Mesothelial cell of epicardium (in vitro differentiated cells): ENCODE data around the gene TAF9B. TPM values are rescaled to one million over a fixed set of nuclear protein-coding genes. Genes with fewer than 3 reads are reported as not detected.

Source experiments
- DNase-seq, 2 experiments: peaks; one replicate each; pipeline ENCODE4 v3.0.0; 2021; ENCODE audit warnings: low spot score in 2 of 2; ENCODE audit not compliant: unreplicated experiment in 2 of 2
- H3K27ac Mint-ChIP-seq: 2 replicates; pipeline ENCODE4 v1.8.0; 2021; ENCODE audit warnings: mixed read lengths
- H3K27me3 Mint-ChIP-seq: 2 replicates; pipeline ENCODE4 v1.8.0; 2021; ENCODE audit warnings: low read depth, mixed read lengths
- H3K36me3 Mint-ChIP-seq: 2 replicates; pipeline ENCODE4 v1.8.0; 2021; ENCODE audit warnings: mixed read lengths
- H3K4me1 Mint-ChIP-seq: 2 replicates; pipeline ENCODE4 v1.8.0; 2021; ENCODE audit warnings: mixed read lengths
- H3K4me3 Mint-ChIP-seq: 2 replicates; pipeline ENCODE4 v1.8.0; 2021; ENCODE audit warnings: mild to moderate bottlenecking, moderate library complexity, mixed read lengths
- H3K9me3 Mint-ChIP-seq: 2 replicates; pipeline ENCODE4 v1.8.0; 2021; ENCODE audit warnings: mixed read lengths
- total RNA-seq: library from RNA; stranded (reverse); gene quantifications from 3 replicates; pipeline ENCODE4 v1.2.1, GENCODE V29; 2021
- TF ChIP-seq, protein P1 (sequence below): fragments of 200-600 bp; sonication (generic); IDR thresholded peaks from one replicate; pipeline ENCODE4 v1.5.0; 2021; ENCODE audit warnings: antibody characterized with exemption; ENCODE audit not compliant: unreplicated experiment

TAF9B gene
- total RNA-seq, 1 donor from 2014 or later = 14.6 TPM

DNA sequence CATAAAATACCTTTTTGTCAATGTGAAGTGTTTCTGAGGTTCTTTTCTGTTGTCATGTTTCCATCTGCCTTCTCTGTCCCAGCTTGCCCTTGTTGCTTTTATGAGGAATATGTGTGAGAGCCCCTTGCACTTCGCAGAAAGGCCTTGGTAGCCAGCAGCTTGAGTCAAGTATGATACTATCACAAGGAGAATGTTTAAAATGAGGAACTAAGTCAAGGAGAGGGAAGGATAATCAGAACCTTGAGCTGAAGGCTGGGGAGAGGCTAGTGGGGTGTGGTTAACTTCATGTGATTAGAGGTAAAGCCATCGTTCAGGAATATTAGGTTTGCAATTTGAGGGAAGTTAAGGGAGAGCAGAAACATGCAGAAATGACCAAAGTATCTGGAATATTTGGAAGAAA, 22.7 kb downstream of the TAF9B start:
- TF ChIP-seq, protein P1, sequence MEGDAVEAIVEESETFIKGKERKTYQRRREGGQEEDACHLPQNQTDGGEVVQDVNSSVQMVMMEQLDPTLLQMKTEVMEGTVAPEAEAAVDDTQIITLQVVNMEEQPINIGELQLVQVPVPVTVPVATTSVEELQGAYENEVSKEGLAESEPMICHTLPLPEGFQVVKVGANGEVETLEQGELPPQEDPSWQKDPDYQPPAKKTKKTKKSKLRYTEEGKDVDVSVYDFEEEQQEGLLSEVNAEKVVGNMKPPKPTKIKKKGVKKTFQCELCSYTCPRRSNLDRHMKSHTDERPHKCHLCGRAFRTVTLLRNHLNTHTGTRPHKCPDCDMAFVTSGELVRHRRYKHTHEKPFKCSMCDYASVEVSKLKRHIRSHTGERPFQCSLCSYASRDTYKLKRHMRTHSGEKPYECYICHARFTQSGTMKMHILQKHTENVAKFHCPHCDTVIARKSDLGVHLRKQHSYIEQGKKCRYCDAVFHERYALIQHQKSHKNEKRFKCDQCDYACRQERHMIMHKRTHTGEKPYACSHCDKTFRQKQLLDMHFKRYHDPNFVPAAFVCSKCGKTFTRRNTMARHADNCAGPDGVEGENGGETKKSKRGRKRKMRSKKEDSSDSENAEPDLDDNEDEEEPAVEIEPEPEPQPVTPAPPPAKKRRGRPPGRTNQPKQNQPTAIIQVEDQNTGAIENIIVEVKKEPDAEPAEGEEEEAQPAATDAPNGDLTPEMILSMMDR = no peak
- DNase-seq = no peak
- Mint-ChIP-seq H3K27me3 (no peaks in the 10 kb centered on the region), H3K4me3 (no peak overlapping the region), H3K9me3 (peaks cover 6% of the 10 kb centered on the region), H3K4me1 (no peaks in the 10 kb centered on the region), H3K36me3 (peaks cover 24% of the 10 kb centered on the region), H3K27ac (no peak overlapping the region)

DNA sequence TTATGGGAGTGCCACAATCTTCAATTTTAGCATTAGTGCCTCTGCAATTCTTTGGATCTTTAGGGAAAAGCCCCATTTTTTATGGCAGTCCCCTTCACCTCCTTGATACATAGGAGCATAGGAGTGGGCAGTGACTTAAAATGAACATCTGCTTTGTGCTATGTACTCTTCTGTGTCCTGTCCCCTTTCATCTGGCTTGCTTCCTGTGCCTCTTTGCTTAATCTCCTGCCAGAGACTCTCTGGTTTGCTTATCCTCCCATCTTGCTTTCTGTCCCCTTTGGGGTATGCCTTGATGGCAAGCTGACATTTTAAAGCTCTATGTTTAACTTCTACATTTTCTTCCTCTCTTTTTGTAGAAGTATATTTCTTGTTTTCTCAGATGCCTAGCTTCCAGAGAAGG, 23.1 kb downstream of the TAF9B start:
- TF ChIP-seq, protein P1 = no peak
- Mint-ChIP-seq H3K9me3 (peaks cover 6% of the 10 kb centered on the region), H3K4me3 (no peak overlapping the region), H3K36me3 (peaks cover 25% of the 10 kb centered on the region), H3K27me3 (no peaks in the 10 kb centered on the region), H3K27ac (no peak overlapping the region), H3K4me1 (no peaks in the 10 kb centered on the region)
- DNase-seq = no peak

DNA sequence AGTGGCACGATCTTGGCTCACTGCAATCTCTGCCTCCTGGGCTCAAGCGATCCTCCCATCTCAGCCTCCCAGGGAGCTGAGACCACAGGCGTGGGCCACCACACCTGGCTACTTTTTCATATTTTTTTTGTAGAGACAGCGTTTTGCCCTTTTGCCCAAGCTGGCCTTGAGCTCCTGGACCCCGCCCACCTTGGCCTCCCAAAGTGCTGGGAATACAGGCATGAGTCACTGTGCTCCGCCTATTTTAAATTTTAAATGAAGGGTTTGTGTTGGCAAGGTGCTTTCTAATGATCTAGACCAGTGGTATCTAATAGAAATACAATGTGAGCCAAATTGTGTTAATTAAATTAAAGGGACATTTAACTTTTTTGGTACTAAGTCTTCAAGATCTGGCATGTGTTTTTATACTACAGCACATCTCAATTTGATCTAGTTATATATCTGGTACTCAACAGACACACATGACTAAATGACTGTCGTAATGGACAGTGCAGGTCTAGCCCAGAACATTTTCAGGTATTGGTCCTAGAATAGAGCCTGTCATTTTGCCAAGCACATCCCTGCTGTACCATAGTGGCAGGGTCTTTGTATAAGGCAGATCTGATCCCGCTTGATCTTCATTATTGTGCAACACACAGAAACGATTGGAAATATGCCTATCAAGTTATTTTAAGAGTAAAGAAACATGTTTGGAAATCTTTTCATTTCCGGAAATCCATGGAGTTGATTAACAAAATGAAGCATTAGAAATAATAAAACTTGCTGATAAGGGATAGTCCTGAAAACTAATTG, 28.1 kb downstream of the TAF9B start:
- H3K9me3 Mint-ChIP-seq = peaks cover 3% of the 10 kb centered on the region
- no peak overlapping the region for H3K27ac Mint-ChIP-seq
- peaks cover 14% of the 10 kb centered on the region for H3K36me3 Mint-ChIP-seq
- no peaks in the 10 kb centered on the region for H3K27me3 Mint-ChIP-seq
- no peak for DNase-seq
- TF ChIP-seq, protein P1 = no peak
- H3K4me3 Mint-ChIP-seq = no peak overlapping the region
- peaks cover 25% of the 10 kb centered on the region for H3K4me1 Mint-ChIP-seq

DNA sequence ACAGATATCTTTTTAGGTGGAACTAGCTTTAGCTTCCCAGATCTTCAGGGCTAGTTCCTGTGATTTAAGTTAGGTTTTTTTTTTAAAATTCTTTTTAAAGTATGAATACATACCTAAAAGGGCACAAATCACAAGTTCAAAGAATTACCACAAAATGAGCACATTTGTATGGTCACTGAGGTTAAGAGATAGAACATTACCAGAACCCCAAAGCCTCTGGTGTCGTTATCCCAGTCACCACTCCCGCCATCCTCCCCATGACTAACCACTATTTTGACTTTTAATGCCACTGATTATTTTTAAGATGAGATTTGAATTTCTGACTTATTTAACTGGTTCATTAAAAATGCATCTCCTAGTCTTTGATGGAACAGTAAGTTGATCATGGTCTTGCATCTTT, 30.0 kb downstream of the TAF9B start:
- TF ChIP-seq, protein P1 = no peak
- Mint-ChIP-seq H3K27me3 (no peaks in the 10 kb centered on the region), H3K9me3 (peaks cover 12% of the 10 kb centered on the region), H3K27ac (no peak overlapping the region), H3K36me3 (peaks cover 10% of the 10 kb centered on the region), H3K4me1 (peaks cover 39% of the 10 kb centered on the region), H3K4me3 (no peak overlapping the region)
- DNase-seq = no peak

DNA sequence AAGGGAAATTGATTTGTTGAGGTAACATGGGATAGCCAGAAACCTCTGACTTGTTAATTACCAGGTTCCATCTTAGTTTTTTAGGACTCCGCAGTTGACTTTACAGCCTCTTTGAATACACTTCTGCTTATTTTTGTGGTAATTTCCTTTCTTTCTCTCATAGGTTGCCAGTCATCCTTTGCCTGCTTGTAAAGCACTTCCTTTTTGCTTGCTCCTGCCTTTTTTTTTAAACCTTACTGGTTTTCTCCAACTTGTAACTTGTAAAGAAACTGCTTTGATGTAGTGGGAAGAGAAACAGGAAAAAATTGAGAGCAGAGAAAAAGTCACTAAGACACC, 32.8 kb downstream of the TAF9B start:
- no peak for DNase-seq
- Mint-ChIP-seq H3K27ac (peak overlapping the region; percentile 13), H3K9me3 (peaks cover 17% of the 10 kb centered on the region), H3K4me1 (peaks cover 51% of the 10 kb centered on the region), H3K27me3 (no peaks in the 10 kb centered on the region), H3K36me3 (peaks cover 8% of the 10 kb centered on the region), H3K4me3 (peak overlapping the region; percentile 78)
- TF ChIP-seq, protein P1 = no peak
